ENCODE data around the gene CAMKMT.

Gene CAMKMT

GRCh38 chr2:44758591-44758990, 396.8 kb downstream of the CAMKMT start:
- TF ChIP-seq, protein P1, sequence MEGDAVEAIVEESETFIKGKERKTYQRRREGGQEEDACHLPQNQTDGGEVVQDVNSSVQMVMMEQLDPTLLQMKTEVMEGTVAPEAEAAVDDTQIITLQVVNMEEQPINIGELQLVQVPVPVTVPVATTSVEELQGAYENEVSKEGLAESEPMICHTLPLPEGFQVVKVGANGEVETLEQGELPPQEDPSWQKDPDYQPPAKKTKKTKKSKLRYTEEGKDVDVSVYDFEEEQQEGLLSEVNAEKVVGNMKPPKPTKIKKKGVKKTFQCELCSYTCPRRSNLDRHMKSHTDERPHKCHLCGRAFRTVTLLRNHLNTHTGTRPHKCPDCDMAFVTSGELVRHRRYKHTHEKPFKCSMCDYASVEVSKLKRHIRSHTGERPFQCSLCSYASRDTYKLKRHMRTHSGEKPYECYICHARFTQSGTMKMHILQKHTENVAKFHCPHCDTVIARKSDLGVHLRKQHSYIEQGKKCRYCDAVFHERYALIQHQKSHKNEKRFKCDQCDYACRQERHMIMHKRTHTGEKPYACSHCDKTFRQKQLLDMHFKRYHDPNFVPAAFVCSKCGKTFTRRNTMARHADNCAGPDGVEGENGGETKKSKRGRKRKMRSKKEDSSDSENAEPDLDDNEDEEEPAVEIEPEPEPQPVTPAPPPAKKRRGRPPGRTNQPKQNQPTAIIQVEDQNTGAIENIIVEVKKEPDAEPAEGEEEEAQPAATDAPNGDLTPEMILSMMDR (IDR thresholded peaks at IDR 0.05; ENCODE audit: control insufficient read depth, extremely low read depth, insufficient read depth): no peak
- no peak for DNase-seq (ENCODE audit: low read depth)

GRCh38 chr2:44759823-44760222, 398.1 kb downstream of the CAMKMT start:
- no peak overlapping the region for H3K4me3 ChIP-seq (ENCODE audit: low read depth, low read length)
- no peak for DNase-seq (ENCODE audit: low read depth)
- TF ChIP-seq, protein P1 (IDR thresholded peaks at IDR 0.05; ENCODE audit: control insufficient read depth, extremely low read depth, insufficient read depth): no peak

More at GRCh38 chr2:44758591-44758990, 396.8 kb downstream of the CAMKMT start:
- H3K4me3 ChIP-seq (ENCODE audit: low read depth, low read length): no peak overlapping the region

- DNase-seq (ENCODE audit: low read depth): no peak
- no peak overlapping the region for H3K4me3 ChIP-seq (ENCODE audit: low read depth, low read length)
- TF ChIP-seq, protein P1 (IDR thresholded peaks at IDR 0.05; ENCODE audit: control insufficient read depth, extremely low read depth, insufficient read depth): no peak
Observed at GRCh38 chr2:44763275-44763782, 401.6 kb downstream of the CAMKMT start.

GRCh38 chr2:44766220-44766619, 404.5 kb downstream of the CAMKMT start:
- DNase-seq (ENCODE audit: low read depth): no peak
- TF ChIP-seq, protein P1 (IDR thresholded peaks at IDR 0.05; ENCODE audit: control insufficient read depth, extremely low read depth, insufficient read depth): no peak
- H3K4me3 ChIP-seq (ENCODE audit: low read depth, low read length): no peak overlapping the region

DNA sequence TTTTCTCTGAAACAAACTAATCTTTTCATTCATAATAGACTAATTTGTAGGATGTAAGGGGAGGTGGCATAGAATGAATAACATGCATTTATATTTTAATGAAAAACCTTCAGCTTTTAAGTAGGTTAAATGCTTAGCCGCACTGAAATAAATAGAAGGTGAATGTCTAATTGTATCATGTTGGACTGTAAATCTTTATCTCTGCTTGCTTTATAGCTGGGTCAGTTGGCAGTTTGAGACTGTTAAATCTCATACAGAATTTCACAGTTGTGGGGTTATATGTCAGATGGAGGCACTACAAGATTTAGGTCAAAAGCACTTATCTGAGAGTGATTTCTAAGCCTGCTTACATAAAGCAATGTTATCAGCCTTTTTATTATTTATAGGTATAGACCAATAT, 405.0 kb downstream of the CAMKMT start:
- TF ChIP-seq, protein P1 (IDR thresholded peaks at IDR 0.05; ENCODE audit: control insufficient read depth, extremely low read depth, insufficient read depth): no peak
- H3K4me3 ChIP-seq (ENCODE audit: low read depth, low read length): no peak overlapping the region
- no peak for DNase-seq (ENCODE audit: low read depth)

GRCh38 chr2:44767691-44768090, 405.9 kb downstream of the CAMKMT start:
- TF ChIP-seq, protein P1 (IDR thresholded peaks at IDR 0.05; ENCODE audit: control insufficient read depth, extremely low read depth, insufficient read depth): no peak
- H3K4me3 ChIP-seq (ENCODE audit: low read depth, low read length): no peak overlapping the region
- no peak for DNase-seq (ENCODE audit: low read depth)

All from LNCaP clone FGC (cell line).